HepG2 (cell line): ENCODE measurements around the gene PSEN2. TPM values are rescaled to one million over a fixed set of nuclear protein-coding genes. Genes with fewer than 3 reads are reported as not detected.

Experiments
- CEBPB ChIP-seq: IDR thresholded peaks from 2 replicates; pipeline ENCODE4 v1.6.1; 2011; ENCODE audit warnings: low read depth, low read length, improper control_type of control experiment, borderline replicate concordance
- CHCHD3 ChIP-seq: sonication (generic); formaldehyde crosslinking; IDR thresholded peaks from 2 replicates; pipeline ENCODE4 v1.8.0; 2022; ENCODE audit warnings: mild to moderate bottlenecking, missing genetic modification reagents, moderate library complexity
- ISX ChIP-seq: sonication (generic); formaldehyde crosslinking; conservative IDR thresholded peaks from 2 replicates; pipeline ENCODE4 v1.5.0; 2020; ENCODE audit warnings: missing genetic modification reagents
- KDM5A ChIP-seq: fragments of 200-600 bp; sonication (generic); IDR thresholded peaks from 2 replicates; pipeline ENCODE4 v1.7.0; 2018; ENCODE audit warnings: antibody characterized with exemption, mild to moderate bottlenecking, low read length, borderline replicate concordance
- KLF6 ChIP-seq: IDR thresholded peaks from 2 replicates; pipeline ENCODE4 v1.8.0; 2016; ENCODE audit warnings: missing biosample characterization, missing genetic modification reagents
- MATR3 ChIP-seq: sonication (generic); formaldehyde crosslinking; IDR thresholded peaks from 2 replicates; pipeline ENCODE4 v1.4.0; 2020; ENCODE audit warnings: missing genetic modification reagents
- MIER3 ChIP-seq: IDR thresholded peaks from 2 replicates; pipeline ENCODE4 v1.6.1; 2016; ENCODE audit warnings: missing compliant biosample characterization, borderline replicate concordance
- MLXIP ChIP-seq: sonication (generic); formaldehyde crosslinking; IDR thresholded peaks from 2 replicates; pipeline ENCODE4 v1.9.0; 2021; ENCODE audit warnings: missing genetic modification reagents, borderline replicate concordance
- NFATC3 ChIP-seq: sonication (generic); formaldehyde crosslinking; IDR thresholded peaks from 2 replicates; pipeline ENCODE4 v1.5.1; 2020; ENCODE audit warnings: mild to moderate bottlenecking, missing genetic modification reagents
- NR1H2 ChIP-seq: sonication (generic); formaldehyde crosslinking; IDR thresholded peaks from 2 replicates; pipeline ENCODE4 v1.8.1; 2022; ENCODE audit warnings: low read depth, missing genetic modification reagents, borderline replicate concordance
- PHF20 ChIP-seq: sonication (generic); formaldehyde crosslinking; IDR thresholded peaks from 2 replicates; pipeline ENCODE4 v1.5.0; 2020; ENCODE audit warnings: mild to moderate bottlenecking, missing genetic modification reagents
- RBFOX2 ChIP-seq: fragments of 200-400 bp; formaldehyde crosslinking; IDR thresholded peaks from 2 replicates; pipeline ENCODE4 v1.6.1; 2017; ENCODE audit warnings: low read depth, mild to moderate bottlenecking, low read length
- RFX5 ChIP-seq: IDR thresholded peaks from 2 replicates; pipeline ENCODE4 v1.6.1; 2011; ENCODE audit warnings: low read depth, low read length, improper control_type of control experiment
- SMYD3 ChIP-seq: sonication (generic); formaldehyde crosslinking; IDR thresholded peaks from 2 replicates; pipeline ENCODE4 v1.8.1; 2023; ENCODE audit warnings: mild to moderate bottlenecking, missing genetic modification reagents
- SRY ChIP-seq: sonication (generic); formaldehyde crosslinking; IDR thresholded peaks from 2 replicates; pipeline ENCODE4 v1.8.0; 2022; ENCODE audit warnings: mild to moderate bottlenecking, missing genetic modification reagents
- ZBTB1 ChIP-seq: sonication (generic); formaldehyde crosslinking; IDR thresholded peaks from 2 replicates; pipeline ENCODE4 v1.4.0; 2020; ENCODE audit warnings: missing genetic modification reagents, borderline replicate concordance
- ZNF138 ChIP-seq: sonication (generic); formaldehyde crosslinking; IDR thresholded peaks from 2 replicates; pipeline ENCODE4 v1.5.0; 2020; ENCODE audit warnings: mild to moderate bottlenecking, low read depth, missing genetic modification reagents
- ZNF17 ChIP-seq: sonication (generic); formaldehyde crosslinking; IDR thresholded peaks from 2 replicates; pipeline ENCODE4 v1.5.0; 2020; ENCODE audit warnings: mild to moderate bottlenecking, missing genetic modification reagents
- ZNF670 ChIP-seq: sonication (generic); formaldehyde crosslinking; IDR thresholded peaks from 2 replicates; pipeline ENCODE4 v1.8.0; 2022; ENCODE audit warnings: mild to moderate bottlenecking, missing genetic modification reagents, borderline replicate concordance
- polyA plus RNA-seq, 8 experiments: library from polyadenylated mRNA; depleted of rRNA in 3 of 8; stranded (reverse) in 7 of 8; unstranded in 1 of 8; fragments of >200 nt; fragmentation: Illumina TruSeq in 4 of 8; extraction: Trizol in 4 of 8; gene quantifications; 2 replicates each; pipeline versions ENCODE4 v1.2.1 to v1.2.3, GENCODE V29; 2011 to 2016; ENCODE audit warnings: low read depth in 4 of 8, missing spikeins in 1 of 8, mixed read lengths in 1 of 8; ENCODE audit not compliant: insufficient read depth in 1 of 8
- total RNA-seq, 5 experiments: library from RNA; depleted of rRNA; stranded (reverse); fragments of >200 nt; fragmentation: Illumina TruSeq; extraction: Trizol; gene quantifications; 2 replicates each; pipeline ENCODE4 v1.2.3, GENCODE V29; 2016; ENCODE audit warnings: low read depth in 1 of 5
- TF ChIP-seq, protein P1 (sequence below): sonication (generic); formaldehyde crosslinking; IDR thresholded peaks from 2 replicates; pipeline ENCODE4 v1.5.0; 2020; ENCODE audit warnings: mild to moderate bottlenecking, missing genetic modification reagents, borderline replicate concordance
- TF ChIP-seq, protein P2 (sequence below): sonication (generic); formaldehyde crosslinking; IDR thresholded peaks from 2 replicates; pipeline ENCODE4 v1.9.0; 2021; ENCODE audit warnings: missing genetic modification reagents, borderline replicate concordance
- TF ChIP-seq, protein P3 (sequence below): sonication (generic); formaldehyde crosslinking; IDR thresholded peaks from 2 replicates; pipeline ENCODE4 v1.5.1; 2020; ENCODE audit warnings: missing genetic modification reagents, mild to moderate bottlenecking, borderline replicate concordance
- TF ChIP-seq, protein P4 (sequence below): sonication (generic); formaldehyde crosslinking; conservative IDR thresholded peaks from 2 replicates; pipeline ENCODE4 v1.8.0; 2022; ENCODE audit warnings: missing genetic modification reagents

The PSEN2 gene
- total and polyA plus RNA-seq, 2 of the 13 experiments (the other 11 are each of a cell fraction or from before 2014, with no cell fraction given), result 5.9 to 13.1 TPM

DNA sequence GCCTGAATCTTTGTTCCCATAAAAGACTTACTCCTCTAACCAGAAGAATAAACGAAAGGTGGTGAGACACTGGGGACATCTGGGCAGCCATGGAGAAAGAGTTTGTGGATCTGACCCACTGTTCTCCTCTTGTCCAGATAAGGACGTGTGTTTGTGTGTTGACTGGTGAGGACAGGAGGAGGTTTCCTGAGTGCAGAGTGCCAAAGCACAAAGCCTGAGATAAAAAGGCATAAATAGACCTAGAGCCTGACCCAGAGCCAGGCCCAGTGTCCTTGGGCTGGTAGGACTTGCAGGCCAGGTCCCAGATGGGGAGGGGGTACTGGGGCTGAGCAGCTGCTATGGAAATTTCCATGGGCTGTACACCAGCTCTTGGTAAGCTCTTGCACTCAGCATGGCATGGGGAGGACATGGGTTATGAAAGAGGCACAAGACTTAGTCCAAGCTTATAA, 50.1 kb downstream of the PSEN2 start (continued):
- TF ChIP-seq, protein P1, sequence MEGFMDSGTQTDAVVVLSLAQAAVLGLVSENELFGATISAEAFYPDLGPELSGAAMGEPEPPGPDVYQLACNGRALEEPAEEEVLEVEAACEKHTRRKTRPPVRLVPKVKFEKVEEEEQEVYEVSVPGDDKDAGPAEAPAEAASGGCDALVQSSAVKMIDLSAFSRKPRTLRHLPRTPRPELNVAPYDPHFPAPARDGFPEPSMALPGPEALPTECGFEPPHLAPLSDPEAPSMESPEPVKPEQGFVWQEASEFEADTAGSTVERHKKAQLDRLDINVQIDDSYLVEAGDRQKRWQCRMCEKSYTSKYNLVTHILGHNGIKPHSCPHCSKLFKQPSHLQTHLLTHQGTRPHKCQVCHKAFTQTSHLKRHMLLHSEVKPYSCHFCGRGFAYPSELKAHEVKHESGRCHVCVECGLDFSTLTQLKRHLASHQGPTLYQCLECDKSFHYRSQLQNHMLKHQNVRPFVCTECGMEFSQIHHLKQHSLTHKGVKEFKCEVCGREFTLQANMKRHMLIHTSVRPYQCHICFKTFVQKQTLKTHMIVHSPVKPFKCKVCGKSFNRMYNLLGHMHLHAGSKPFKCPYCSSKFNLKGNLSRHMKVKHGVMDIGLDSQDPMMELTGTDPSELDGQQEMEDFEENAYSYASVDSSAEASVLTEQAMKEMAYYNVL (CRISPR knock-in tag), result no peak
- TF ChIP-seq ZNF138 (CRISPR knock-in tag), result no peak
- TF ChIP-seq CHCHD3 (CRISPR knock-in tag), result no peak
- TF ChIP-seq ZBTB1, result no peak
- no peak for TF ChIP-seq MIER3 (CRISPR knock-in tag)
- no peak for TF ChIP-seq NFATC3 (CRISPR knock-in tag)
- no peak for TF ChIP-seq KLF6 (CRISPR knock-in tag)
- TF ChIP-seq ZNF670 (CRISPR knock-in tag), result no peak
- no peak for TF ChIP-seq RFX5
- TF ChIP-seq, protein P2, sequence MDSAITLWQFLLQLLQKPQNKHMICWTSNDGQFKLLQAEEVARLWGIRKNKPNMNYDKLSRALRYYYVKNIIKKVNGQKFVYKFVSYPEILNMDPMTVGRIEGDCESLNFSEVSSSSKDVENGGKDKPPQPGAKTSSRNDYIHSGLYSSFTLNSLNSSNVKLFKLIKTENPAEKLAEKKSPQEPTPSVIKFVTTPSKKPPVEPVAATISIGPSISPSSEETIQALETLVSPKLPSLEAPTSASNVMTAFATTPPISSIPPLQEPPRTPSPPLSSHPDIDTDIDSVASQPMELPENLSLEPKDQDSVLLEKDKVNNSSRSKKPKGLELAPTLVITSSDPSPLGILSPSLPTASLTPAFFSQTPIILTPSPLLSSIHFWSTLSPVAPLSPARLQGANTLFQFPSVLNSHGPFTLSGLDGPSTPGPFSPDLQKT, result no peak
- no peak for TF ChIP-seq PHF20 (CRISPR knock-in tag)
- no peak for TF ChIP-seq MLXIP (CRISPR knock-in tag)
- TF ChIP-seq SMYD3 (CRISPR knock-in tag), result no peak
- no peak for TF ChIP-seq CEBPB
- no peak for TF ChIP-seq NR1H2
- TF ChIP-seq MATR3 (CRISPR knock-in tag), result no peak
- TF ChIP-seq ISX (CRISPR knock-in tag), result no peak
- TF ChIP-seq, protein P3, sequence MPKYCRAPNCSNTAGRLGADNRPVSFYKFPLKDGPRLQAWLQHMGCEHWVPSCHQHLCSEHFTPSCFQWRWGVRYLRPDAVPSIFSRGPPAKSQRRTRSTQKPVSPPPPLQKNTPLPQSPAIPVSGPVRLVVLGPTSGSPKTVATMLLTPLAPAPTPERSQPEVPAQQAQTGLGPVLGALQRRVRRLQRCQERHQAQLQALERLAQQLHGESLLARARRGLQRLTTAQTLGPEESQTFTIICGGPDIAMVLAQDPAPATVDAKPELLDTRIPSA (CRISPR knock-in tag), result no peak
- TF ChIP-seq RBFOX2, result no peak
- TF ChIP-seq, protein P4, sequence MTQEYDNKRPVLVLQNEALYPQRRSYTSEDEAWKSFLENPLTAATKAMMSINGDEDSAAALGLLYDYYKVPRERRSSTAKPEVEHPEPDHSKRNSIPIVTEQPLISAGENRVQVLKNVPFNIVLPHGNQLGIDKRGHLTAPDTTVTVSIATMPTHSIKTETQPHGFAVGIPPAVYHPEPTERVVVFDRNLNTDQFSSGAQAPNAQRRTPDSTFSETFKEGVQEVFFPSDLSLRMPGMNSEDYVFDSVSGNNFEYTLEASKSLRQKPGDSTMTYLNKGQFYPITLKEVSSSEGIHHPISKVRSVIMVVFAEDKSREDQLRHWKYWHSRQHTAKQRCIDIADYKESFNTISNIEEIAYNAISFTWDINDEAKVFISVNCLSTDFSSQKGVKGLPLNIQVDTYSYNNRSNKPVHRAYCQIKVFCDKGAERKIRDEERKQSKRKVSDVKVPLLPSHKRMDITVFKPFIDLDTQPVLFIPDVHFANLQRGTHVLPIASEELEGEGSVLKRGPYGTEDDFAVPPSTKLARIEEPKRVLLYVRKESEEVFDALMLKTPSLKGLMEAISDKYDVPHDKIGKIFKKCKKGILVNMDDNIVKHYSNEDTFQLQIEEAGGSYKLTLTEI, result no peak
- TF ChIP-seq SRY (CRISPR knock-in tag), result no peak
- TF ChIP-seq KDM5A, result no peak
- TF ChIP-seq ZNF17 (CRISPR knock-in tag), result no peak
